Osteoblast (primary cell): ENCODE results near the gene UBE3D. TPM values are rescaled to one million over a fixed set of nuclear protein-coding genes. Genes with fewer than 3 reads are reported as not detected.

Experiments used
- DNase-seq: peaks from one replicate; pipeline ENCODE4 v3.0.0; 2011; ENCODE audit warnings: low spot score, mixed read lengths; ENCODE audit not compliant: insufficient read length; ENCODE audit errors: missing footprints
- H2AFZ ChIP-seq: 2 replicates; pipeline ENCODE4 v1.6.0; 2011; ENCODE audit warnings: mild to moderate bottlenecking, low read length
- H3K27ac ChIP-seq: 2 replicates; pipeline ENCODE4 v1.5.1; 2011; ENCODE audit warnings: mild to moderate bottlenecking, low read depth, low read length, moderate library complexity
- H3K27me3 ChIP-seq: 2 replicates; pipeline ENCODE4 v1.6.0; 2012; ENCODE audit warnings: mild to moderate bottlenecking, control low read depth, inconsistent platforms, low read length, moderate library complexity; ENCODE audit not compliant: insufficient read depth
- H3K36me3 ChIP-seq: 2 replicates; pipeline ENCODE4 v1.5.1; 2011; ENCODE audit warnings: mild to moderate bottlenecking, low read length, control low read depth, moderate library complexity; ENCODE audit not compliant: insufficient read depth
- H3K4me1 ChIP-seq: 2 replicates; pipeline ENCODE4 v1.5.1; 2011; ENCODE audit warnings: mild to moderate bottlenecking, low read length, control low read depth, moderate library complexity; ENCODE audit not compliant: insufficient read depth
- H3K4me2 ChIP-seq: 2 replicates; pipeline ENCODE4 v1.6.0; 2011; ENCODE audit warnings: mild to moderate bottlenecking, low read length; ENCODE audit not compliant: insufficient read depth
- H3K4me3 ChIP-seq: fragments of 200-600 bp; sonication (generic); 3 replicates; pipeline ENCODE4 v1.5.1; 2012; ENCODE audit warnings: mild to moderate bottlenecking, low read length, inconsistent platforms; ENCODE audit not compliant: insufficient read depth
- H3K79me2 ChIP-seq: 2 replicates; pipeline ENCODE4 v1.6.0; 2012; ENCODE audit warnings: mild to moderate bottlenecking, low read length, control low read depth, inconsistent platforms; ENCODE audit not compliant: insufficient read depth
- H3K9me3 ChIP-seq: 2 replicates; pipeline ENCODE4 v1.5.1; 2011; ENCODE audit warnings: low read depth, low read length, control low read depth
- H4K20me1 ChIP-seq: 2 replicates; pipeline ENCODE4 v1.6.0; 2012; ENCODE audit warnings: mild to moderate bottlenecking, low read length, control low read depth; ENCODE audit not compliant: insufficient read depth
- CTCF ChIP-seq: IDR thresholded peaks from 2 replicates; pipeline ENCODE4 v1.5.1; 2011; ENCODE audit warnings: mild to moderate bottlenecking, low read depth, low read length, moderate library complexity; ENCODE audit errors: extremely low read depth
- total RNA-seq: library from RNA; depleted of rRNA; stranded (reverse); fragments of >200 nt; gene quantifications from 2 replicates; pipeline ENCODE4 v1.2.3, GENCODE V29; 2012

UBE3D gene
- total RNA-seq, 1 donor, result 8.3 TPM

GRCh38 chr6:83098589-83098988 lies 32.9 kb upstream of the UBE3D start:
- DNase-seq, result no peak
- H3K4me1 ChIP-seq, result peaks cover 14% of the 10 kb centered on the region
- TF ChIP-seq CTCF, result no peak
- H3K36me3 ChIP-seq, result no peaks in the 10 kb centered on the region
- no peaks in the 10 kb centered on the region for H4K20me1 ChIP-seq
- no peaks in the 10 kb centered on the region for H3K27me3 ChIP-seq
- H3K27ac ChIP-seq, result no peak overlapping the region
- H2AFZ ChIP-seq, result no peak overlapping the region
- peaks cover 20% of the 10 kb centered on the region for H3K79me2 ChIP-seq
- no peak overlapping the region for H3K4me3 ChIP-seq
- no peak overlapping the region for H3K4me2 ChIP-seq
- H3K9me3 ChIP-seq, result no peaks in the 10 kb centered on the region

- H3K4me2 ChIP-seq, result no peak overlapping the region
- DNase-seq, result peak; percentile 62
- H4K20me1 ChIP-seq, result no peaks in the 10 kb centered on the region
Observed at GRCh38 chr6:83097675-83098074, 32.0 kb upstream of the UBE3D start.

GRCh38 chr6:83097204-83097603 lies 31.6 kb upstream of the UBE3D start:
- Histone ChIP-seq H2AFZ (no peak overlapping the region), H3K9me3 (no peaks in the 10 kb centered on the region), H3K36me3 (no peaks in the 10 kb centered on the region), H3K27ac (peak overlapping the region; percentile 19), H3K4me1 (peaks cover 25% of the 10 kb centered on the region), H3K27me3 (no peaks in the 10 kb centered on the region), H3K4me2 (peak overlapping the region; percentile 47), H3K4me3 (no peak overlapping the region), H3K79me2 (peaks cover 20% of the 10 kb centered on the region), H4K20me1 (no peaks in the 10 kb centered on the region)
- no peak for TF ChIP-seq CTCF
- DNase-seq, result no peak

More at GRCh38 chr6:83097675-83098074, 32.0 kb upstream of the UBE3D start:
- no peaks in the 10 kb centered on the region for H3K27me3 ChIP-seq
- H3K9me3 ChIP-seq, result no peaks in the 10 kb centered on the region
- no peak overlapping the region for H2AFZ ChIP-seq
- peaks cover 22% of the 10 kb centered on the region for H3K4me1 ChIP-seq
- H3K27ac ChIP-seq, result peak overlapping the region; percentile 19
- peaks cover 20% of the 10 kb centered on the region for H3K79me2 ChIP-seq
- no peaks in the 10 kb centered on the region for H3K36me3 ChIP-seq
- no peak for TF ChIP-seq CTCF
- H3K4me3 ChIP-seq, result no peak overlapping the region

- Histone ChIP-seq H3K79me2 (peaks cover 20% of the 10 kb centered on the region), H3K27me3 (no peaks in the 10 kb centered on the region), H3K9me3 (no peaks in the 10 kb centered on the region), H3K4me3 (no peak overlapping the region), H3K4me1 (peaks cover 25% of the 10 kb centered on the region), H4K20me1 (no peaks in the 10 kb centered on the region), H2AFZ (no peak overlapping the region), H3K4me2 (peak overlapping the region; percentile 47), H3K27ac (peak overlapping the region; percentile 19), H3K36me3 (no peaks in the 10 kb centered on the region)
- TF ChIP-seq CTCF, result no peak
- no peak for DNase-seq
Observed at GRCh38 chr6:83096791-83097190, 31.1 kb upstream of the UBE3D start.
